ENCODE results near the gene TTBK1. TPM values are rescaled to one million over a fixed set of nuclear protein-coding genes. Genes with fewer than 3 reads are reported as not detected.

Gene TTBK1
- total RNA-seq, 1 experiment from 2014 or later = not detected

- no peak for TF ChIP-seq CTCF (IDR thresholded peaks at IDR 0.05; ENCODE audit: unreplicated experiment)
- ChIA-PET POLR2A (interaction anchor here (1.0 kb wide), 1 partner anchor 34 kb away, joined by 3 read pairs; no protein-coding TSS in a partner anchor), CTCF (interaction anchor here (1.2 kb wide), 1 partner anchor 37 kb away, joined by 4 read pairs; no protein-coding TSS in a partner anchor)
- Mint-ChIP-seq H3K27ac (ENCODE audit: low read depth, unreplicated experiment) (no peak within 1 kb of the TSS), H3K9me3 (ENCODE audit: unreplicated experiment) (no peaks in the 10 kb centered on the region), H3K4me1 (ENCODE audit: insufficient read depth, unreplicated experiment) (no peaks in the 10 kb centered on the region), H3K36me3 (ENCODE audit: insufficient read depth, unreplicated experiment) (no peaks in the 10 kb centered on the region), H3K4me3 (ENCODE audit: unreplicated experiment) (no peak within 1 kb of the TSS), H3K27me3 (ENCODE audit: insufficient read depth, unreplicated experiment) (peaks cover 34% of the 10 kb centered on the region)
- DNase-seq (ENCODE audit: unreplicated experiment) = no peak
- intact Hi-C loops (cut with micrococcal nuclease) = no loop called here
- BruUV-seq (replicated peaks) = no TSS peak
These were observed 54.6 kb downstream of the TTBK1 start, which contains the start of gene SLC22A7 for GRCh38 chr6:43297644-43298564. Gene SLC22A7, plus strand, starts transcription at chr6:43298260. Its CDS starts 99 bp downstream, at chr6:43298359.

GRCh38 chr6:43298565-43299337 is 55.5 kb downstream of the TTBK1 start:
- no peak overlapping the region for H3K4me3 Mint-ChIP-seq (ENCODE audit: unreplicated experiment)
- no TSS peak for BruUV-seq (replicated peaks)
- POLR2A ChIA-PET = no interaction called here
- peaks cover 34% of the 10 kb centered on the region for H3K27me3 Mint-ChIP-seq (ENCODE audit: insufficient read depth, unreplicated experiment)
- H3K36me3 Mint-ChIP-seq (ENCODE audit: insufficient read depth, unreplicated experiment) = no peaks in the 10 kb centered on the region
- DNase-seq (ENCODE audit: unreplicated experiment) = no peak
- CTCF ChIA-PET = interaction anchor here (1.1 to 1.7 kb wide), 2 partner anchors 10 to 36 kb away, joined by 3 to 4 read pairs; no protein-coding TSS in a partner anchor
- no peak for TF ChIP-seq CTCF (IDR thresholded peaks at IDR 0.05; ENCODE audit: unreplicated experiment)
- no peaks in the 10 kb centered on the region for H3K9me3 Mint-ChIP-seq (ENCODE audit: unreplicated experiment)
- H3K27ac Mint-ChIP-seq (ENCODE audit: low read depth, unreplicated experiment) = no peak overlapping the region
- H3K4me1 Mint-ChIP-seq (ENCODE audit: insufficient read depth, unreplicated experiment) = no peaks in the 10 kb centered on the region
- intact Hi-C loops (cut with micrococcal nuclease) = no loop called here

- no peak for DNase-seq (ENCODE audit: unreplicated experiment)
- ChIA-PET CTCF (interaction anchor here (1.1 to 1.7 kb wide), 2 partner anchors 11 to 35 kb away, joined by 3 to 4 read pairs; no protein-coding TSS in a partner anchor), POLR2A (interaction anchor here (0.7 kb wide), 1 partner anchor 321 kb away, joined by 3 read pairs; no protein-coding TSS in a partner anchor)
- Mint-ChIP-seq H3K4me1 (ENCODE audit: insufficient read depth, unreplicated experiment) (no peaks in the 10 kb centered on the region), H3K9me3 (ENCODE audit: unreplicated experiment) (no peaks in the 10 kb centered on the region), H3K4me3 (ENCODE audit: unreplicated experiment) (no peak overlapping the region), H3K36me3 (ENCODE audit: insufficient read depth, unreplicated experiment) (no peaks in the 10 kb centered on the region), H3K27me3 (ENCODE audit: insufficient read depth, unreplicated experiment) (peaks cover 34% of the 10 kb centered on the region), H3K27ac (ENCODE audit: low read depth, unreplicated experiment) (no peak overlapping the region)
- BruUV-seq (replicated peaks) = no TSS peak
- TF ChIP-seq CTCF (IDR thresholded peaks at IDR 0.05; ENCODE audit: unreplicated experiment) = no peak
- intact Hi-C loops (cut with micrococcal nuclease) = no loop called here
These were observed 56.3 kb downstream of the TTBK1 start for GRCh38 chr6:43299338-43300293.
